ENCODE data around the gene ZMYM2. TPM values are rescaled to one million over a fixed set of nuclear protein-coding genes. Genes with fewer than 3 reads are reported as not detected.
A peak's percentile ranks its signal among the peaks of the same experiment; 100 is the strongest.

The ZMYM2 gene
- total and polyA plus RNA-seq, 7 donors: 6.7 to 42.8 (median 25.4) TPM

- no peak for TF ChIP-seq CTCF (IDR thresholded peaks at IDR 0.05)
- DNase-seq: peak; percentile 62 to 82
- 0 to 1% (median 1%) methylated on average over 28 to 58 of the region's 61 CpGs for WGBS, 3 donors
- intact Hi-C loops (cut with DNase I): loop anchor here (5.0 to 10.0 kb wide), 2 partner anchors 97 to 174 kb away; partner anchors contain the start of genes ZMYM5 (in 2 of the 2) and PSPC1 (in 1 of the 2)
- peak in 1 of 4 donors; percentile 50 for ATAC-seq
- Histone ChIP-seq H3K36me3 (ENCODE audit: insufficient read depth in 1 of 2, low read depth in 1 of 2) (peaks cover 0 to 17% of the 10 kb centered on the region in 2 donors), H3K27ac (peak overlapping the region; percentile 94), H3K27me3 (ENCODE audit: insufficient read depth in 3 of 3, low read length in 2 of 3) (no peaks in the 10 kb centered on the region), H3K9me3 (no peaks in the 10 kb centered on the region), H3K4me1 (peaks cover 35% of the 10 kb centered on the region), H3K4me3 (peak overlapping the region; percentile 92)
Measured at GRCh38 chr13:19959141-19959830, 759 bp downstream of the ZMYM2 start.

- intact Hi-C loops (cut with DNase I): loop anchor here (5.0 to 10.0 kb wide), 3 partner anchors 33 to 175 kb away; partner anchors contain the start of genes ZMYM5 (in 2 of the 2) and PSPC1 (in 1 of the 2)
- H3K27ac ChIP-seq: peak overlapping the region; percentile 94
- peak; percentile 68 to 79 (median 72) for ATAC-seq
- H3K4me1 ChIP-seq: peaks cover 35% of the 10 kb centered on the region
- peak; percentile 83 to 92 for DNase-seq
- TF ChIP-seq CTCF (IDR thresholded peaks at IDR 0.05): peak; percentile 89
- 3 to 5% (median 3%) methylated on average over 13 of the region's 13 CpGs for WGBS, 3 donors
- H3K36me3 ChIP-seq (ENCODE audit: insufficient read depth in 1 of 2, low read depth in 1 of 2): peaks cover 0 to 17% of the 10 kb centered on the region in 2 donors
- no peaks in the 10 kb centered on the region for H3K9me3 ChIP-seq
- peak overlapping the region; percentile 92 for H3K4me3 ChIP-seq
- H3K27me3 ChIP-seq (ENCODE audit: insufficient read depth in 3 of 3, low read length in 2 of 3): no peaks in the 10 kb centered on the region
Measured at GRCh38 chr13:19959831-19960652, 1.5 kb downstream of the ZMYM2 start.

- ATAC-seq: no peak
- H3K27ac ChIP-seq: peak overlapping the region; percentile 94
- H3K9me3 ChIP-seq: no peaks in the 10 kb centered on the region
- no peaks in the 10 kb centered on the region for H3K27me3 ChIP-seq (ENCODE audit: insufficient read depth in 3 of 3, low read length in 2 of 3)
- H3K36me3 ChIP-seq (ENCODE audit: insufficient read depth in 1 of 2, low read depth in 1 of 2): peaks cover 0 to 17% of the 10 kb centered on the region in 2 donors
- TF ChIP-seq CTCF (IDR thresholded peaks at IDR 0.05): no peak
- no peak for DNase-seq
- WGBS, 3 donors: 69 to 83% (median 78%) methylated on average over 2 of the region's 2 CpGs
- intact Hi-C loops (cut with DNase I): loop anchor here (5.0 kb wide), 1 partner anchor 33 kb away; no protein-coding TSS in a partner anchor
- peaks cover 35% of the 10 kb centered on the region for H3K4me1 ChIP-seq
- peak overlapping the region; percentile 92 for H3K4me3 ChIP-seq
Measured at GRCh38 chr13:19960653-19960976, 2.1 kb downstream of the ZMYM2 start.

- no peak overlapping the region for H3K27ac ChIP-seq
- 66 to 74% (median 67%) methylated on average over 4 of the region's 4 CpGs for WGBS, 3 donors
- intact Hi-C loops (cut with DNase I): loop anchor here (5.0 kb wide), 1 partner anchor 34 kb away; no protein-coding TSS in a partner anchor
- peaks cover 35% of the 10 kb centered on the region for H3K4me1 ChIP-seq
- peaks cover 0 to 25% of the 10 kb centered on the region in 2 donors for H3K36me3 ChIP-seq (ENCODE audit: insufficient read depth in 1 of 2, low read depth in 1 of 2)
- ATAC-seq (no peak), DNase-seq (no peak)
- H3K9me3 ChIP-seq: no peaks in the 10 kb centered on the region
- peak overlapping the region; percentile 92 for H3K4me3 ChIP-seq
- no peaks in the 10 kb centered on the region for H3K27me3 ChIP-seq (ENCODE audit: insufficient read depth in 3 of 3, low read length in 2 of 3)
- no peak for TF ChIP-seq CTCF (IDR thresholded peaks at IDR 0.05)
Measured at GRCh38 chr13:19961489-19961888, 3.0 kb downstream of the ZMYM2 start.

All from psoas muscle (tissue), 8 donors.